NCI-H1092 (cell line): ENCODE data around the gene COX5A.
"Not testable (repeated sequence)": the region's sequence is repeated elsewhere in the genome, so short reads cannot be mapped to it uniquely, and the experiment has no call there.

Experiments
- DNase-seq: peaks from one replicate; lab custom pipeline; 2025; lab: John Stamatoyannopoulos, UW

The COX5A gene

GRCh38 chr15:74901612-74902063 lies 36.2 kb downstream of the COX5A start:
- DNase-seq, result peak; percentile 10

GRCh38 chr15:74897300-74897701 lies 40.6 kb downstream of the COX5A start:
- DNase-seq, result no peak

- no peak for DNase-seq
Observed at GRCh38 chr15:74896316-74896715, 41.6 kb downstream of the COX5A start.

GRCh38 chr15:74895830-74896229 lies 42.0 kb downstream of the COX5A start:
- no peak for DNase-seq

DNA sequence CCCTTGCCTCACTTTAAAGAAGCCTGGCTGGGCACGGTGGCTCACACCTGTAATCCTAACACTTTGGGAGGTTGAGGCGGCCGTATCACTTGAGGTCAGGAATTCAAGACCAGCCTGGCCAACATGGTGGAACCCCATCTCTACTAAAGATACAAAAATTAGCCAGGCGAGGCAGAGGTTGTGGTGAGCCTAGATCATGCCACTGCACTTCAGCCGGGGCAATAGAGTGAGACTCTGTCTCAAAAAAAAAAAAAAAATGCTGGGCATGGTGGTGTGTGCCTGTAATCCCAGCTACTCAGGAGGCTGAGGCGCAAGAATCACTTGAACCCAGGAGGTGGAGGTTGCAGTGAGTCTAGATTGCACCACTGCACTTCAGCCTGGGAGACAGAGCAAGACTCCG lies 43.5 kb downstream of the COX5A start:
- DNase-seq, result not testable (repeated sequence)

GRCh38 chr15:74893627-74894026 lies 44.2 kb downstream of the COX5A start:
- no peak for DNase-seq

GRCh38 chr15:74892931-74893330 lies 44.9 kb downstream of the COX5A start:
- DNase-seq, result no peak

DNA sequence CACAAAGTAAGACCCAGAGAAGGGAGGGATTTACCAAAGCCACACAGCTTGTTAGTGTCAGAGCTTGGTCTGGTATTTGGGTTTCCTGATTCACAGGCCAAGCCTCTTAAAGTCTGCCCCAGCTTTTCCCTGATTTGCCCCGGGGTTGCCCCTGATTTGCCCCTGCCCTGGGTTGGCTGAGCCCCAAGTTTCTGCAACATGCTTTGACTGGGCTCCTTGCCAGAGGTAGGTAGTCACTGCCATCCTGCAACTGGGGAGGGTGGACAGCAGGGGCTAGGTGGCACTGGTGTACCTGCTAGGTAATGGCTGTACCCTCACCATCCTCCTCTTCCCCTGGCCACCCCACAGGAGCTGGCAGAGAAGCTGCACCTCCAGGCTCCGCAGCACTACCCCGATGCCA lies 45.6 kb downstream of the COX5A start:
- DNase-seq, result no peak

DNA sequence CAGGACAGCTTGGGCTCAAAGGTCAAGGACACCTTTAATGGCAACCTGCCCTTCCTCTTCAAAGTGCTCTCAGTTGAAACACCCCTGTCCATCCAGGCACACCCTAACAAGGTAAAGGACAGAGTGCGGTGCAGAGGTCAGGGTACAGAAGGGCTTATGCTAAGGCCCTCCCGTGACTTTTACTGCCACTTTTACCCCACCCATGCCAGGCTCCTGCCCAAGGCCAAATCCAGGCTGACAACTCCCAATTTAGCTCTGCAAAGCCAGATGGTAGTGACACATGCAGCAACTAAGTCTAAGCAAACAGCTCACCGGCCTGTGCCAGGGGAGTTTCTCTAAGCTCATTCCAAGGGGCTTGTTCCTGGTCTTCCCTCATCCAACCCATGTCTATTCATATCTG lies 46.4 kb downstream of the COX5A start:
- no peak for DNase-seq

DNA sequence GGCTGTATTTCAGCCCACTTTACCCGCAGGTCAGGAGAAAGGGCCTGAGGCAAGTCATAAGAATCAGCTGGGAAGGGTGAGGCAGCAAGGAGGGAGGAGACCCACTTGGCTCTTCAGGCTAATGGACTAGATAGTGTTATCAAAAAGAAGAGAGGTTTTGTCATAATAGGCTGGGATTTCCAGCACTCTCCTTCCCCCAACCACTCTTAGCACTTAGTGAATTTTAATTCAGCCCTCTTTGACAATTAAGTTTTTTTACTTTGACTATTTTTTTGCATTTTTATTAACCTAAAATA lies 47.3 kb downstream of the COX5A start:
- DNase-seq, result no peak

- peak; percentile 56 for DNase-seq
Observed at GRCh38 chr15:74889883-74890664, 47.8 kb downstream of the COX5A start, which contains the start of gene MPI. TSS of gene MPI (plus strand) at chr15:74890042. CDS start at chr15:74890074, 32 bp downstream.

DNA sequence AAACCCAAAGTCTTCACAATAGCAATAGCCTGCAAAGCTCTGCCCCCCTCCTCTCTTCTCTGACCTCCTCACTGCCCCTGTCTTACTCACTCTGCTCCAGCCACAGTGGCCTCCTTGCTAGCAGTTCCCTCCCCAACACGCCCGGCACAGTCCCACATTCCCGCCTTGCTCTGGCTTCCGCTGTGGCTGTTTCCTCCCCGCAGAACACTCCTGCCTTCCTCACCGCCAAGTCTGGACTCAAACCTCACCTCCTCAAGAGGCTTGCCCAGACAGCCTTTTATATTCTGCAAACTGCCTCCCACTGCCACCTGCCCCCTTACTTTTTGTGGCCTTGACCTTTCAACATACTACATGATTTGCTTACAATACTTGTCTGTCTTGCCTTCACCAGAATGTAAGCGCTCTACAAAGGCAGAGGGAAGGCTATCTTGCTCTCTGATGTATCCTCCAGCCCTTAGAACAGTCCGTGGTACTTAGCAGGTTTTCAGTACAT lies 48.4 kb downstream of the COX5A start:
- DNase-seq, result no peak

GRCh38 chr15:74888716-74889115 lies 49.2 kb downstream of the COX5A start:
- no peak for DNase-seq

- DNase-seq, result not testable (repeated sequence)
Observed at GRCh38 chr15:74887537-74888193, 50.2 kb downstream of the COX5A start.

GRCh38 chr15:74885461-74885860 lies 52.4 kb downstream of the COX5A start:
- DNase-seq, result no peak

GRCh38 chr15:74884428-74885223 lies 53.2 kb downstream of the COX5A start:
- DNase-seq, result no peak

GRCh38 chr15:74882528-74882927 lies 55.3 kb downstream of the COX5A start:
- DNase-seq, result no peak

- no peak for DNase-seq
Observed at GRCh38 chr15:74878273-74878672, 59.6 kb downstream of the COX5A start.

DNA sequence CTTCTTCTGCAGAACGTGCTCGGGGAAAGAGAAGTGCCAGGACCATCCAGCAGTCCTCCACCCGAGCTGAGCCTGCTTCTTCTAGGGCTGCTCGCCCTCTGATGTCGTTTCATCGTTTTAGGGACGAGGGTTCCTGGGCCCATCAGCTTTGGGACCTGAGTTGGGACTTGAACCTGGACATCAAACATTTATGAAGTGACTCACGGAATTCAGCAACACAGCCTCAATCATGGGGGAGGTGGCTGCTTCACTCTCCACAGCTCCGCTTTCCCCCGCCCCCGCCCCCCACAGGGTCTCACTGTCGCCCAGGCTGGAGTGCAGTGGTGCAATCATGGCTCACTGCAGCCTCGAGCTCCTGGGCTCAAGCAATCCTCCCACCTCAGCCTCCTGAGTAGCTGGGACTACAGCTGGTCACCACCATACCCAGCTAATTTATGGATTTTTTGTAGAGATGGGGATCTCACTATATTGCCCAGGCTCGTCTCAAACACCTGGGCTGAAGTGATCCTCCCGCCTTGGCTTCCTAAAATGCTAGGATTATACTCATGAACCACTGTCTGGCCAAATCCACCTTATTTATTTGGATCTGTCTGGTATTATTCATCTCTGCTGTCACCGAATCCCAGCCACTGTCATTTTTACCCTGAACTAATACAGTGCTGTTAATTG lies 64.0 kb downstream of the COX5A start:
- no peak for DNase-seq

DNA sequence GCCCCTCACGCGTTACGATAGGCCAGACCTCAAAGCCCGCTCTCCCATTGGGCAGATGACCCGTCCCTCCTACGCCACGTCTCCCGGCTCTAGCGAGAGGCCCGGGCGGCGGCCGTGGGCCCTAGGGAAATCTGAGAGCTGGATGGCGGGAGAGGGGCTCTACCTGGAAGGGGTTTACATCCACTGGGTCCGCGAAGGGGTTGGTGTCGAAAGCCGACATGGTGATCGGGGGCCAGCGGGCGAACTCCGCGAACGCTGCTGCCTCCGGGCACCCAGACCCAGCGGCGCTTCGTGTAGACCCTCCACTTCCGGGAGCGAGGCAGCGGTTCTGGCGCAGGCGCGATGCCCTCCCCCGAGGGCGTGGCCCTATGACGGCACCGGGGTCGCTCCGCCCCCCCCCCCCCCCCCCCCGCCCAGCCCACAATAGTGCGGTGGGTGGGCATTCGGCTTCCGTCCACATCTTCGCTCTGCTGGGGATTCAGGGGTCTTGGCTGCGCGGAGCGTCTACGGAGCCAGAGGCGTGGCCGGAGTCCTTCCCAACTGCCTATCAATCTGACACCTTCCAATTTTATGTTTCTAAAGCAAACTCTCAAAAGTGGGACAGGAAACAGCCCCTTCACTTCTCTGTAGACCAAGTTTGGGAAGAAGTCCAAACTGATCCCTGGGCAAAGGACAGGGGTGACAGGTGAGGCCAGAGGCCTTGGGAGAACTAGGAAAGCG lies 64.7 kb downstream of the COX5A start, which contains the start of gene SCAMP2:
Gene SCAMP2 (minus strand): TSS at position 330 of the 720 bp plus-strand sequence. CDS start 110 bp downstream, at position 220.
- DNase-seq, result peak; percentile 89

DNA sequence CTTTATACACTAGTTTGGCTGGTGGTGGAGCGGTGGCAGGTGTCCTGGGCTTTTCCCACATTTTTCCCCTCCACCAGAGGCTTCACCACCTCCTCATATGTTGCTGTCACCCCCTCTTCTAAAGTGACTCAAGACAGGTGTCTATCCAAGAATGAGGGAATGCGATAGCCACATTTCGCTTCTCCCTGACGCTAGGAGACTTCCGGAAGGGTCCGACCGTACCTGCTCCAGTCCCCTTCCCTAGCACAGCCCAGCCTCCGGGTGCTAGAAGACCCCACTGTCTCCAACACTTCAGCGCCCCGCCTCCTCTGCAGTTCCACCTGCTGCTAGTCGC lies 65.2 kb downstream of the COX5A start:
- no peak for DNase-seq
